OCI-LY7 (cell line): ENCODE measurements around the gene SLC25A21.

Experiments
- EZH2phosphoT487 ChIP-seq: fragments of 200-600 bp; sonication (generic); IDR thresholded peaks from 2 replicates; pipeline ENCODE4 v1.6.1; 2018; ENCODE audit warnings: low read depth, borderline replicate concordance, mild to moderate bottlenecking, mixed run types, antibody characterized with exemption, low read length, moderate library complexity, mixed read lengths
- TF ChIP-seq, protein P1 (sequence below): fragments of 200-600 bp; sonication (generic); conservative IDR thresholded peaks from 2 replicates; pipeline ENCODE4 v1.5.1; 2014; ENCODE audit warnings: mild to moderate bottlenecking, antibody characterized with exemption, low read length, moderate library complexity, mixed read lengths

DNA sequence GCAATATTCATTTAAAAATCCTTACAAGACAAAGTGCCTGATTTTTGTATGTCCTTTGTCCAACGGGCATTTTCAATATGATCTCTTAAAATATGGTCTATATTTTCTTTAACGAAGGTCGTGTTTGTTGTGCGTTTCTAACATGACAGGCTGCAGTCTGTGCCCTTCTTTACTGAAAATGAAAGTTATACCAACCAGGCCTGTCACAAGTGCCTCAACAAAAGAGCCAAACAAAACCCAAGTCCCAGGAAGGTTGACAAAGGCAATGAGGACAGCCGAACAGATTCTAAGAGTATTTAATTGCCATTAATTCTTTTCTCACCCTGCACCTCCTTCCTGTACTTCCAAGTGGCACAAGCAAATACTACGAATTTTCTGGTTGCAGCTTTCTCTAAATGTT is 496.8 kb downstream of the SLC25A21 start:
- TF ChIP-seq, protein P1, sequence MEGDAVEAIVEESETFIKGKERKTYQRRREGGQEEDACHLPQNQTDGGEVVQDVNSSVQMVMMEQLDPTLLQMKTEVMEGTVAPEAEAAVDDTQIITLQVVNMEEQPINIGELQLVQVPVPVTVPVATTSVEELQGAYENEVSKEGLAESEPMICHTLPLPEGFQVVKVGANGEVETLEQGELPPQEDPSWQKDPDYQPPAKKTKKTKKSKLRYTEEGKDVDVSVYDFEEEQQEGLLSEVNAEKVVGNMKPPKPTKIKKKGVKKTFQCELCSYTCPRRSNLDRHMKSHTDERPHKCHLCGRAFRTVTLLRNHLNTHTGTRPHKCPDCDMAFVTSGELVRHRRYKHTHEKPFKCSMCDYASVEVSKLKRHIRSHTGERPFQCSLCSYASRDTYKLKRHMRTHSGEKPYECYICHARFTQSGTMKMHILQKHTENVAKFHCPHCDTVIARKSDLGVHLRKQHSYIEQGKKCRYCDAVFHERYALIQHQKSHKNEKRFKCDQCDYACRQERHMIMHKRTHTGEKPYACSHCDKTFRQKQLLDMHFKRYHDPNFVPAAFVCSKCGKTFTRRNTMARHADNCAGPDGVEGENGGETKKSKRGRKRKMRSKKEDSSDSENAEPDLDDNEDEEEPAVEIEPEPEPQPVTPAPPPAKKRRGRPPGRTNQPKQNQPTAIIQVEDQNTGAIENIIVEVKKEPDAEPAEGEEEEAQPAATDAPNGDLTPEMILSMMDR: no peak
- no peak for TF ChIP-seq EZH2phosphoT487
